Astrocyte (in vitro differentiated cells and primary cell): ENCODE results near the gene ST8SIA5. TPM values are rescaled to one million over a fixed set of nuclear protein-coding genes. Genes with fewer than 3 reads are reported as not detected.

Experiments
- DNase-seq: peaks from one replicate; pipeline ENCODE4 v3.0.0-alpha.2; 2010; ENCODE audit warnings: low read depth
- FAIRE-seq: peaks from 2 replicates; lab custom pipeline; 2011; peaks lifted over from hg19 to GRCh38; lab: Jason Lieb, UNC
- H2AFZ ChIP-seq: 2 replicates; pipeline ENCODE4 v1.6.0; 2012; ENCODE audit warnings: low read depth, low read length, inconsistent platforms
- H3K27ac ChIP-seq: 2 replicates; pipeline ENCODE4 v1.5.1; 2011; ENCODE audit warnings: low read depth, low read length, inconsistent platforms
- H3K27me3 ChIP-seq: 2 replicates; pipeline ENCODE4 v1.6.0; 2011; ENCODE audit warnings: low read length, inconsistent platforms; ENCODE audit not compliant: insufficient read depth
- H3K36me3 ChIP-seq: 2 replicates; pipeline ENCODE4 v1.5.1; 2011; ENCODE audit warnings: low read length, inconsistent platforms; ENCODE audit not compliant: insufficient read depth
- H3K4me1 ChIP-seq: 2 replicates; pipeline ENCODE4 v1.5.1; 2011; ENCODE audit warnings: low read length, inconsistent platforms; ENCODE audit not compliant: insufficient read depth
- H3K4me2 ChIP-seq: 2 replicates; pipeline ENCODE4 v1.6.0; 2012; ENCODE audit warnings: low read length, inconsistent platforms
- H3K4me3 ChIP-seq: 2 replicates; pipeline ENCODE4 v1.5.1; 2011; ENCODE audit warnings: low read depth, mild to moderate bottlenecking, low read length, inconsistent platforms; ENCODE audit not compliant: insufficient read depth
- H3K79me2 ChIP-seq: 2 replicates; pipeline ENCODE4 v1.6.0; 2012; ENCODE audit warnings: mild to moderate bottlenecking, low read length, inconsistent platforms; ENCODE audit not compliant: insufficient read depth
- H3K9ac ChIP-seq: 2 replicates; pipeline ENCODE4 v1.6.0; 2012; ENCODE audit warnings: mild to moderate bottlenecking, low read length, inconsistent platforms
- H3K9me3 ChIP-seq: 2 replicates; pipeline ENCODE4 v1.5.1; 2012; ENCODE audit warnings: low read depth, mild to moderate bottlenecking, low read length, inconsistent platforms; ENCODE audit not compliant: insufficient read depth
- H4K20me1 ChIP-seq: 2 replicates; pipeline ENCODE4 v1.6.0; 2012; ENCODE audit warnings: low read length, inconsistent platforms; ENCODE audit not compliant: insufficient read depth
- H3K27ac Mint-ChIP-seq: one replicate; pipeline ENCODE4 v1.8.0; 2021; ENCODE audit warnings: mild to moderate bottlenecking, mixed read lengths; ENCODE audit not compliant: unreplicated experiment
- H3K27me3 Mint-ChIP-seq: one replicate; pipeline ENCODE4 v1.8.0; 2021; ENCODE audit warnings: low read depth, mixed read lengths; ENCODE audit not compliant: unreplicated experiment
- H3K36me3 Mint-ChIP-seq: one replicate; pipeline ENCODE4 v1.8.0; 2021; ENCODE audit warnings: low read depth, mixed read lengths; ENCODE audit not compliant: unreplicated experiment
- H3K4me1 Mint-ChIP-seq: one replicate; pipeline ENCODE4 v1.8.0; 2021; ENCODE audit warnings: low read depth, mixed read lengths; ENCODE audit not compliant: unreplicated experiment
- H3K4me3 Mint-ChIP-seq: one replicate; pipeline ENCODE4 v1.8.0; 2021; ENCODE audit warnings: mild to moderate bottlenecking, moderate library complexity, mixed read lengths; ENCODE audit not compliant: unreplicated experiment
- H3K9me3 Mint-ChIP-seq: one replicate; pipeline ENCODE4 v1.8.0; 2021; ENCODE audit warnings: mild to moderate bottlenecking, mixed read lengths; ENCODE audit not compliant: unreplicated experiment
- CTCF ChIP-seq: IDR thresholded peaks from 2 replicates; pipeline ENCODE4 v1.5.1; 2011; ENCODE audit warnings: low read depth, mild to moderate bottlenecking, inconsistent platforms, low read length, moderate library complexity; ENCODE audit not compliant: insufficient read depth
- EZH2 ChIP-seq: IDR thresholded peaks from 2 replicates; pipeline ENCODE4 v1.6.1; 2012; ENCODE audit warnings: mild to moderate bottlenecking, low read length, inconsistent platforms; ENCODE audit not compliant: insufficient read depth
- total RNA-seq: library from RNA; stranded (reverse); gene quantifications from 2 replicates; pipeline ENCODE4 v1.2.1, GENCODE V29; 2021

ST8SIA5 gene
- total RNA-seq, 1 donor from 2014 or later: 0.36 TPM

GRCh38 chr18:46646468-46646867, 110.4 kb downstream of the ST8SIA5 start:
- Mint-ChIP-seq H3K4me3 (no peak overlapping the region), H3K27me3 (peaks cover 71% of the 10 kb centered on the region), H3K27ac (no peak overlapping the region), H3K9me3 (no peaks in the 10 kb centered on the region), H3K4me1 (peaks cover 1% of the 10 kb centered on the region), H3K36me3 (peaks cover 2% of the 10 kb centered on the region)
- no peak overlapping the region for H2AFZ ChIP-seq
- H3K4me2 ChIP-seq: no peak overlapping the region
- FAIRE-seq (no peak), DNase-seq (no peak)
- no peaks in the 10 kb centered on the region for H3K4me1 ChIP-seq
- no peaks in the 10 kb centered on the region for H3K79me2 ChIP-seq
- H3K27me3 ChIP-seq: peaks cover 8% of the 10 kb centered on the region
- no peaks in the 10 kb centered on the region for H4K20me1 ChIP-seq
- H3K9me3 ChIP-seq: no peaks in the 10 kb centered on the region
- TF ChIP-seq EZH2 (no peak), CTCF (no peak)
- no peak overlapping the region for H3K27ac ChIP-seq
- H3K4me3 ChIP-seq: no peak overlapping the region
- H3K9ac ChIP-seq: no peak overlapping the region
- no peaks in the 10 kb centered on the region for H3K36me3 ChIP-seq

GRCh38 chr18:46642561-46642960, 114.3 kb downstream of the ST8SIA5 start:
- Mint-ChIP-seq H3K4me1 (peaks cover 1% of the 10 kb centered on the region), H3K27me3 (peaks cover 57% of the 10 kb centered on the region), H3K9me3 (peaks cover 5% of the 10 kb centered on the region), H3K36me3 (peaks cover 2% of the 10 kb centered on the region), H3K4me3 (no peak overlapping the region), H3K27ac (no peak overlapping the region)
- H3K9ac ChIP-seq: no peak overlapping the region
- H3K4me1 ChIP-seq: no peaks in the 10 kb centered on the region
- H3K27me3 ChIP-seq: peaks cover 6% of the 10 kb centered on the region
- FAIRE-seq: no peak
- no peak for TF ChIP-seq EZH2
- no peak for TF ChIP-seq CTCF
- no peaks in the 10 kb centered on the region for H3K79me2 ChIP-seq
- H3K4me3 ChIP-seq: no peak overlapping the region
- H3K36me3 ChIP-seq: no peaks in the 10 kb centered on the region
- no peak overlapping the region for H3K4me2 ChIP-seq
- no peak for DNase-seq
- H3K27ac ChIP-seq: no peak overlapping the region
- H3K9me3 ChIP-seq: no peaks in the 10 kb centered on the region
- no peak overlapping the region for H2AFZ ChIP-seq
- H4K20me1 ChIP-seq: no peaks in the 10 kb centered on the region

DNA sequence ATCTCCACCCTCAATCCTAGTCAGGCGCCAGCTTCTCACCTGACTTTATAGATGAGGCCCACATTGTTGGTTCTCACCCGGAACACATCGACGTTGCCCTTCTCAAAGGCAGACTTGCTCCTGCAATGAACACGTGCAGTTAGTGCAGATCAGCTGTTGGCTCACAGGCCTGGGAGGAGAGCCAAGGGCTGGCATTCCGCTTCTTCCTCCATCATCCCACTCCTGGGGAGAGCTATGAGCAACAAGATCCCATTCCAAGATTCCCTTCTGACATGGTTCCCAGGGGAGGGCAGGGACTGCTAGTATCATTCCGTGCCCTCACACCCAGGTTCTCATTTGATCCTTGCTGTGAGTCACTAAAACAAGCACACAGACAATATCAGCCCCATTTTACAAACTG, 114.9 kb downstream of the ST8SIA5 start:
- H3K4me3 Mint-ChIP-seq: no peak overlapping the region
- no peak overlapping the region for H3K4me3 ChIP-seq
- no peak overlapping the region for H3K4me2 ChIP-seq
- peaks cover 1% of the 10 kb centered on the region for H3K4me1 Mint-ChIP-seq
- no peak overlapping the region for H3K27ac Mint-ChIP-seq
- DNase-seq (no peak), FAIRE-seq (no peak)
- H2AFZ ChIP-seq: no peak overlapping the region
- peaks cover 5% of the 10 kb centered on the region for H3K9me3 Mint-ChIP-seq
- peaks cover 53% of the 10 kb centered on the region for H3K27me3 Mint-ChIP-seq
- peaks cover 6% of the 10 kb centered on the region for H3K27me3 ChIP-seq
- H3K79me2 ChIP-seq: no peaks in the 10 kb centered on the region
- H3K36me3 Mint-ChIP-seq: peaks cover 2% of the 10 kb centered on the region
- H3K36me3 ChIP-seq: no peaks in the 10 kb centered on the region
- TF ChIP-seq EZH2: no peak
- no peak for TF ChIP-seq CTCF
- H4K20me1 ChIP-seq: no peaks in the 10 kb centered on the region
- no peaks in the 10 kb centered on the region for H3K9me3 ChIP-seq
- no peak overlapping the region for H3K27ac ChIP-seq
- no peaks in the 10 kb centered on the region for H3K4me1 ChIP-seq
- no peak overlapping the region for H3K9ac ChIP-seq
